Measurements from ENCODE around the gene AGAP2.

Gene AGAP2

GRCh38 chr12:57772429-57773322 lies 34.1 kb upstream of the AGAP2 start, which contains the start of gene EEF1AKMT3:
Gene EEF1AKMT3, plus strand, starts transcription at chr12:57772614. Its CDS starts 111 bp downstream, at chr12:57772725.
- peak within 1 kb of the TSS; percentile 89 for H3K4me3 ChIP-seq (ENCODE audit: low read depth, low read length)
- no peak for TF ChIP-seq CTCF (IDR thresholded peaks at IDR 0.05; ENCODE audit: low read depth, low read length)

GRCh38 chr12:57771873-57772428 lies 33.4 kb upstream of the AGAP2 start, which contains the start of gene METTL1:
Gene METTL1, minus strand, starts transcription at chr12:57772105. Its CDS starts 22 bp downstream, at chr12:57772083.
- no peak for TF ChIP-seq CTCF (IDR thresholded peaks at IDR 0.05; ENCODE audit: low read depth, low read length)
- peak within 1 kb of the TSS; percentile 89 for H3K4me3 ChIP-seq (ENCODE audit: low read depth, low read length)

GRCh38 chr12:57771236-57771872 lies 32.8 kb upstream of the AGAP2 start:
- no peak for TF ChIP-seq CTCF (IDR thresholded peaks at IDR 0.05; ENCODE audit: low read depth, low read length)
- peak overlapping the region; percentile 89 for H3K4me3 ChIP-seq (ENCODE audit: low read depth, low read length)

- no peak for TF ChIP-seq CTCF (IDR thresholded peaks at IDR 0.05; ENCODE audit: low read depth, low read length)
- peak overlapping the region; percentile 89; the same call in 1 of the 2 replicates for H3K4me3 ChIP-seq (ENCODE audit: low read depth, low read length)
Measured at GRCh38 chr12:57770734-57771133, 32.2 kb upstream of the AGAP2 start.

GRCh38 chr12:57769594-57769993 lies 31.1 kb upstream of the AGAP2 start:
- TF ChIP-seq CTCF (IDR thresholded peaks at IDR 0.05; ENCODE audit: low read depth, low read length) = no peak
- H3K4me3 ChIP-seq (ENCODE audit: low read depth, low read length) = no peak overlapping the region

GRCh38 chr12:57767876-57768275 lies 29.3 kb upstream of the AGAP2 start:
- no peak for TF ChIP-seq CTCF (IDR thresholded peaks at IDR 0.05; ENCODE audit: low read depth, low read length)
- no peak overlapping the region for H3K4me3 ChIP-seq (ENCODE audit: low read depth, low read length)

All from WI38 (cell line).